Muscle of back (tissue), 11 donors: Measurements from ENCODE around the gene GBX1. TPM values are rescaled to one million over a fixed set of nuclear protein-coding genes. Genes with fewer than 3 reads are reported as not detected.

Experiments
- DNase-seq, 3 donors: peaks; one replicate each; pipeline versions ENCODE4 v3.0.0 to v3.0.0-alpha.2; 2013
- polyA plus RNA-seq, 10 donors: library from polyadenylated mRNA; unstranded; fragments of 120-200 nt; gene quantifications; one replicate each; pipeline ENCODE4 v1.2.1, GENCODE V29; 2013; ENCODE audit not compliant: insufficient read length in 10 of 10

GBX1 gene
- polyA plus RNA-seq, 10 donors, result 0.66 to 3.3 (median 1.3) TPM

DNA sequence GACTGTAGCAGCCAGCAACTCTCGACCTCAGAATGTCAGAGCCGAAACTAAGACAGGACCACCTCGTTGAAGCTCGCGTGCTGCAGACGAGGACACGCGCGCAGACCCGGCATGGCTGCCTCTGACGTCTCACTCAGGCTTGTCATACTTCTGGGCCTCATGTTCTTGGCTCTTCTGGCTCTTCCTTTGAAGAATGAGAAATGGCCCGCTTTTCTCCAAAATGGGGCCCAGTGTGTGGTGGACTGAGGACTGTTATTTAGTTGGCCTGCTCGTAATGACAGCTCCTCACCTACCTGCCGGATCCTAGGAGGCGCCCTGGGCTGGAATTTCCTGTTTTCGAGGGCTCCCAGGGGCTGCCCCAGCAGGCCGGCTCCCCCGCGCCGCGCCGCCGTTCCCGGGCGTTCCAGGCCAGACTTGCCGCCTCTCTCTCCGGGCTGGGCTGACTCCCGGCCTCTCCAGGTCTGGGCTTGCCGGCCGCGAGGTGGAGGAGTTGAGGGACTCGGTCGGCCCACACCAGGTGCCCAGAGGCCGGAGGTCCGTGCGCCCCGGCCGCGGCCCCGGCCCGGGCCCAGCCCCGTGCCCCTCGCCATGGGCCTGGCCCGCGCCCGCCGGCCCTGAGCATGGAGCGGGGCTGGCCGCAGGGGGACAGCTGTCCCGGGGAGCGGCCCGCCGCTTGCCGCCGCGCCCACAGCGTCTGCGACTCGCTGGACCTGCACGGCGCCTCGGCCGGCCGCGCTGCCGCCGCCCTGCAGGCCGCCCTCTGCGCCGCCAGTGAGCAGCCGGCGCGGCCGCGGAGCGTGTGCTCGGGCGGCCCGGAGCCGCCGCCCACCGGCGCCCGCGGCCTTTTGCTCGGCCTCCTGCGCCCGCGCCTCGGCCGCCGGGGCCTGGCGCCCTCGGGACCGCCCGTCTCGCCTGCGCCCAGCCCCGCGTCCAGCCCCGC is 53.1 kb downstream of the GBX1 start:
- DNase-seq, result no peak

- peak in 1 of 3 donors; percentile 67 for DNase-seq
Measured at GRCh38 chr7:151113344-151114150, 53.9 kb downstream of the GBX1 start.

DNA sequence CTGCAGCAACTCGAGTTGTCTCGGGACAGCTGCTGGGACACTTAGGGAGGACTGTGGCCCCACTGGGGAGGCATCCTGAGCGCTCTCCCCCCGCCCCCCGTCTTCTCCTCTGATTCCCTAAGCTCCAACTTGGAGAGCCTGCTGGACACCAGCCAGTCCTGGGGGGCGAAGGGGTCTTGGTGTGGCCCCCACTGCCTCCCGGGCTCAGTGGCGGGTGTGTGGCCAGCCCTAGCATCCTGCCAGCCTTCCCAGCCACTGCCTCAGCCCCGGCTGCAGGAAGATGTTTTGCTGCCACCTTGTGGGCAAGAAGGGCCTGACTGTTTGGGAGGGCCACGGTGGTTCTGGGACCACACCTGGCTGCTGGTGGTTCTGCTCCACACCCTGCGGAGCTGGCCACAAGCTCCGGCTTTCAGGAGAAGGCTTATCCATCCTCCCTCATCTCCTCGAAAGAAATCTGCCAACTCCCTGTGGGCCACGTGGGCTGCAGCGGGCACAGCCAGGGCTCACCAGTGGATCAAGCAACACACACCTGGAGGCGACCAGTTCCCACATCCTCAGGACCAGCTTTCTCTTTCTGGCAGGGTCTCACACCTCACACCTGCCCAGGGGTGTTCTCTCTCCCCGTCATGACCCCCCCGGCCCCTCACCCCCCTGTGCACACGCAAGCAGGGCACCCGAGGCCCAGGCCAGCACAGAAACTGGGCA is 56.4 kb downstream of the GBX1 start:
- peak; percentile 64 to 88 (median 78) for DNase-seq

DNA sequence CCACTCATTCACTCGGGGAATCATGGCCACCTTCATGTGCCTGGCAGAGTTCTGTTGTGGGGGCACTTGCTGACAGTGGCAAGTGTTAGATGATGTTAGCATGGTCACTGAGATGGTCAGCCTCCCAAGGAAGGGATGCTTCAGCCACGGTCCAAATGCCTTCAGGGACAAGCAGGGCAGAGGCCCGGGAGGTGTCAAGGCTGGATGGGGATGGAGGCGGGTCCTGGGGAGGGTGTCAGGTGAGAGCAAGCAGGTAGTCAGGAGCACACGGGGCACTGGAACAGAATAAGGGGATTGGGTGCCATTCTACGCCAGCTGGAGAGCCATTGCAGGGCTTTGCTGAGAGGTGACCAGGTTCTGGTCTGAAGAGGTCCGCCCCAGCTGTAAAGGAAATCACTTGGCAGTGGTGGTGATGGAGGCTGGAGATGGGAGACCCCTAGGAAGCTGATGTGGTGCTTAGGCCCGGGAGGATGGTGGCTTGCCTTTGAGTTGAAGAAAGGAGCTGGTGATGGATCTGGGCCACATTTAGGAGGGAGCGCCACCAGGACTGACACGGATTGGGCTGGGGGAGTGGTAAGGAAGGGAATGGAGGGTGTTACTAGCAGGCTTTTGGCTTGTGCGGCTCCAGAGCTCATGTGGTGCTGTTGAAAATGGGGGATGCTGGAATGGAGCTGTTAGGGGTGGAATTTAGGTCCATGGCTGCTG is 57.1 kb downstream of the GBX1 start:
- DNase-seq, result no peak

GRCh38 chr7:151109094-151110048 is 58.1 kb downstream of the GBX1 start:
- DNase-seq, result no peak

DNA sequence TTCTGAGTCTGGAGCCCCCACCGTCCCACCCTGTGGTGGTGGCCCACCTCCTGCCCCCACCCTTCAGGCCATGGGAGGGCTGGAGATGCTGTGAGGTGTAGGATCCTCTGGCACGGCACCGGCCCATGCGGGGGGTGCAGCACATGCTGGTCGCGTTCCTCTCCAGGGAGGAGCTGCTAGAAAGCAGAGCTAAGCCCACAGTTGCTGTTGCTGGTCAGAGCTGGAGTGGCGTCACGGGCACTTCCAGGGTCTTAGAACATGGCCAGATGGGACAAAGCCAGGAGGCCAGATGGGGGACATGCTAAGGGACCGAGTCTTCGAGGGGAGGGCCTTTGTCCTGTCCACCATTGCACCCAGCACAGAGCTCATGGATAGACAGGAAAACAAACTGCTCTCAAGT is 59.6 kb downstream of the GBX1 start:
- DNase-seq, result no peak

DNA sequence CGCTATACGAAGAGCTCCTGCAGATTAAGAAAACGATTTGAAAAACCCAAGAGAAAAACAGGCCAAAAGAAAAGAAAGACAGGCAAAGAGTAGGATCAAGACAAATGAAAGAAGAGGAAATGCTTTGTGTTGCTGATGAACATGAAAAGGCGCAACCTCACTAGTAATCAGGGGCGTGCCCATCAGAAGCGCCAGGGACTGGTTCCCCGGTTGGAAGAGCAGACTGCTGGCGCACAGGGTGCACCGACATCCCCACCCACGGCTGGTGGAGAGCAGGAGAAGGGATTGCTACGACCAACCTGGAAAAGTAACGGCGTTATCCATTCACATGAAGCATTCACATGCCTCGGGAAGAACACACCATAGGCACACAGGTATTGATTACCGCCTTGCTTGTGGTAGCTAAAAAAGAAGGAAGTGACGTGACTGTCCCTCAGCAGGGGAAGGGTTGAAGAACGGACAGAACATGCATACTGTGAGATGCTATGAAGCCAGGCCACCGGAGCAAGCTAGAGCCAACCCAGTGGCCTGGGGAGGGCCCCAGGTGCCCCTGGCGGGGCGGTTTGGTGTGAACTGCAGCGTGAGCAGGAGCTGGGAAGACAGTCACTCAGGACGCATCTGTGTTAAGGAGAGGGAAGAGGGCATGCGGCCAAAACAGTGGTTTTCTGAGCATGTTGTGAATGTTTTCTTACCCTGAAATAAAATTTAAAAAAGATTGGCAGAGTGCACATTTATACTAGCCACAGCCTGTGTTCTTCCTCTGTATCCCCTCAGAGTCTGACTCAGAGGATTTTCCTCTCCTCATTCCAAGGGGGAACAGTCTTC is 62.9 kb downstream of the GBX1 start:
- peak in 1 of 3 donors; percentile 79 for DNase-seq

- DNase-seq, result no peak
Measured at GRCh38 chr7:151103973-151104372, 63.5 kb downstream of the GBX1 start.

DNA sequence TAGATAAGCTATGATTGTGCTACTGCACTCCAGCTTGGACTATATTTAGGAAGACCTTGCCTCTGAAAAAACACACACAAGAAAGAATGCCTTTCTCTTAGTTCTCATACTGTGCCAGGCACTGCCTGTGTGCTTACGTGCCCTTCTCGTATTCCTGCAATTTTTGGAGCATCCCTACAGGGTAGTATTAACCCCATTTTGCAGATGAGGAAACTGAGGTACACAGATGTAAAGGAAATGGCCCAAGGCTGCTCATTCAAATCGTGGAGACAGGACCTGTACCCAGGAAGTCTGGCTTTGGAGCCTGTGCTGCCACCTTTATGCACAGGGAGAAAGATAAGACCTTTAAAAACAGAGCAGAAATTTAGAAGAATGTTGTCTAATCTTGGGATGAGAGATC is 64.5 kb downstream of the GBX1 start:
- no peak for DNase-seq

- no peak for DNase-seq
Measured at GRCh38 chr7:151101621-151102396, 65.7 kb downstream of the GBX1 start.

DNA sequence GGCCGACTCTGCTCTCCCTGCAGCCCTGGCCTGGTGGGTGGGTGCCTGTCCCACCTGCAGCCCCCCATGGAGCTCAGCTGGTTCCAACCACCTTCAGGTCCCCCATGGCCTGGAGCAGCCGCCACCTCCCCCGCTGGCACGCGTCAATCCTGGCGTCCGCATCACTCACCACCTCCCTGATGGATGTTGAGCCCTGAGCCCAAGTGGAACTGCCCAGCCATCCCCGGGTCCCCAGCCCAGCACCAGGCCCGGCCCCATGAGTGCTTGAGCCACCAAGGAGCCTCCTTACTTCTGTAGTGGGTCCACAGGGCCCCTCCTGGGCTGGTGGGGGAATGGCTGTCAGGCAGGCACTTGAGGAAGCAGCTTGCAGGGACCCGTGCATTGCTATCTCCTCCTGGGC is 66.6 kb downstream of the GBX1 start:
- DNase-seq, result no peak

GRCh38 chr7:151099486-151100211 is 67.8 kb downstream of the GBX1 start:
- DNase-seq, result no peak

Other genes with a start within 250 kb of the GBX1 start
- gene KCNH2, start 189.4 kb downstream of the GBX1 start, polyA plus RNA-seq, result 10 to 100 TPM; 10.6 to 19.5 (median 16.0) TPM
- 1 to 10 TPM; 4.1 to 9.4 (median 6.6) TPM for gene NOS3, start 176.7 kb downstream of the GBX1 start, polyA plus RNA-seq
- gene ATG9B, start 143.2 kb downstream of the GBX1 start, polyA plus RNA-seq, result 1 to 10 TPM in 6 of 10 donors, under 1 TPM in 4; 0.45 to 2.0 (median 1.1) TPM
- gene ABCB8, start 139.2 kb downstream of the GBX1 start, polyA plus RNA-seq, result 10 to 100 TPM; 12.9 to 34.9 (median 17.6) TPM
- gene ASIC3, start 119.2 kb downstream of the GBX1 start, polyA plus RNA-seq, result 1 to 10 TPM; 2.1 to 6.4 (median 4.3) TPM
- gene CDK5, start 109.8 kb downstream of the GBX1 start, polyA plus RNA-seq, result 10 to 100 TPM in 4 of 10 donors, 1 to 10 TPM in 6; 5.4 to 11.2 (median 9.4) TPM
- 10 to 100 TPM; 43.2 to 57.6 (median 53.7) TPM for gene SLC4A2, start 108.1 kb downstream of the GBX1 start, polyA plus RNA-seq
- gene FASTK, start 86.9 kb downstream of the GBX1 start, polyA plus RNA-seq, result 10 to 100 TPM; 45.2 to 83.3 (median 64.0) TPM
- gene TMUB1, start 84.2 kb downstream of the GBX1 start, polyA plus RNA-seq, result 10 to 100 TPM; 25.3 to 43.1 (median 29.8) TPM
- gene AGAP3, start 81.2 kb downstream of the GBX1 start, polyA plus RNA-seq, result 10 to 100 TPM; 53.5 to 84.1 (median 67.8) TPM
- 1 to 10 TPM; 1.0 to 4.5 (median 3.0) TPM for gene ASB10, start 19.6 kb upstream of the GBX1 start, polyA plus RNA-seq
- gene H2BK1, start 42.8 kb upstream of the GBX1 start, polyA plus RNA-seq, result not detected
- gene ABCF2, start 59.5 kb upstream of the GBX1 start, polyA plus RNA-seq, result 10 to 100 TPM; 13.2 to 23.8 (median 18.1) TPM
- gene CHPF2, start 64.8 kb upstream of the GBX1 start, polyA plus RNA-seq, result 10 to 100 TPM; 16.6 to 29.8 (median 22.4) TPM
- 100 to 1,000 TPM in 9 of 10 donors, 10 to 100 TPM in 1; 96.8 to 165 (median 135) TPM for gene SMARCD3, start 81.0 kb upstream of the GBX1 start, polyA plus RNA-seq
- gene NUB1, start 174.1 kb upstream of the GBX1 start, polyA plus RNA-seq, result 10 to 100 TPM; 31.2 to 40.8 (median 35.3) TPM
- gene WDR86, start 242.3 kb upstream of the GBX1 start, polyA plus RNA-seq, result 1 to 10 TPM; 1.7 to 7.5 (median 4.6) TPM